ENCODE results near the gene CTBP2. TPM values are rescaled to one million over a fixed set of nuclear protein-coding genes. Genes with fewer than 3 reads are reported as not detected.

The CTBP2 gene
- total RNA-seq, 1 experiment from 2014 or later: 125 TPM

DNA sequence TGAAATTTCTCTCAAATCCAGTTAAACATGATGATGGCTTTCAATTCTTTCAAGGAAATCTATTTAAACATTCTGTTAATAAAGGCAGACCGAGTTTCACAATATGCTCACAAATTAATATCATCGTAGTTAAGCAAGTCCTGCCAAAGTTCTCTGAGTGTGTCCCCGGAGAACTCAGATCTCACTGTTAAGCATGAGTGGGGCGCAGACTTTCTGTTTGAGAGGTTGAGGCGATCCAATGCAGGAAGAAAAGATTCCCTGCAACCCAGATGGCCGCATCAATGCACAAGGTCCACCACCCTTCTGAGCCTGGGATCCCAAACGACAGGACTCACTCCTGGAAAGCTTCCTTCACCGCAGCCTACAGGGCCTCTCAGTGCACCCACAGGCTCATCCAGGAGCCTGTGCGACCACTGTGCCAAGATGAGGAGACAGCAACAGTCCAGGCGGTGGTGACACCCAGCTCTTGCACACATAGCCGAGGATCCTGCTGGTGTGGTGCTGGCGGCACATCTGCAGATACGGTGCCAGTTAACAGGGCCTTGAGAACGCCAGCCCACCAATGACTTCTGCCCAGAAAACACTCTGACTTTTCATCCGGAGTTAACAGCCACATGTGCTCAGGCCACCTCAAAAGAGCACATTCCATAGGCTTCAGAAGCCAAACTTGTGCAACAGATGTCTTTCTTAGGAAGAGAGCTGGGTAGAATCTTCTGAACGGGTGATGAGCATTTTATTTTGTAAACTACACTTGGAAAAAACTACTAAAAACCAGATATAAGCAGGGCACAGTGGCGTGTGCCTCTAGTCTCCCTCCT is 116.3 kb downstream of the CTBP2 start:
- no peak overlapping the region for H3K27ac ChIP-seq (ENCODE audit: low read length)
- peaks cover 25% of the 10 kb centered on the region for H3K4me1 ChIP-seq (ENCODE audit: control insufficient read depth, insufficient read depth, low read length)
- H3K27me3 ChIP-seq (ENCODE audit: control insufficient read depth, insufficient read depth, low read length): no peaks in the 10 kb centered on the region
- intact Hi-C loops (cut with micrococcal nuclease; ENCODE audit: unreplicated experiment) (loop anchor here (5.0 kb wide), 1 partner anchor 523 kb away; no protein-coding TSS in a partner anchor), in situ Hi-C loops (cut with HindIII; ENCODE audit: low pct_unique_long_range_greater_than_20kb, low sequenced_read_pairs) (no loop called here)
- H3K9me3 ChIP-seq (ENCODE audit: control insufficient read depth, insufficient read depth, low read depth, low read length): no peaks in the 10 kb centered on the region
- no peak for TF ChIP-seq CTCF (IDR thresholded peaks at IDR 0.05)
- TF ChIP-seq, protein P1, sequence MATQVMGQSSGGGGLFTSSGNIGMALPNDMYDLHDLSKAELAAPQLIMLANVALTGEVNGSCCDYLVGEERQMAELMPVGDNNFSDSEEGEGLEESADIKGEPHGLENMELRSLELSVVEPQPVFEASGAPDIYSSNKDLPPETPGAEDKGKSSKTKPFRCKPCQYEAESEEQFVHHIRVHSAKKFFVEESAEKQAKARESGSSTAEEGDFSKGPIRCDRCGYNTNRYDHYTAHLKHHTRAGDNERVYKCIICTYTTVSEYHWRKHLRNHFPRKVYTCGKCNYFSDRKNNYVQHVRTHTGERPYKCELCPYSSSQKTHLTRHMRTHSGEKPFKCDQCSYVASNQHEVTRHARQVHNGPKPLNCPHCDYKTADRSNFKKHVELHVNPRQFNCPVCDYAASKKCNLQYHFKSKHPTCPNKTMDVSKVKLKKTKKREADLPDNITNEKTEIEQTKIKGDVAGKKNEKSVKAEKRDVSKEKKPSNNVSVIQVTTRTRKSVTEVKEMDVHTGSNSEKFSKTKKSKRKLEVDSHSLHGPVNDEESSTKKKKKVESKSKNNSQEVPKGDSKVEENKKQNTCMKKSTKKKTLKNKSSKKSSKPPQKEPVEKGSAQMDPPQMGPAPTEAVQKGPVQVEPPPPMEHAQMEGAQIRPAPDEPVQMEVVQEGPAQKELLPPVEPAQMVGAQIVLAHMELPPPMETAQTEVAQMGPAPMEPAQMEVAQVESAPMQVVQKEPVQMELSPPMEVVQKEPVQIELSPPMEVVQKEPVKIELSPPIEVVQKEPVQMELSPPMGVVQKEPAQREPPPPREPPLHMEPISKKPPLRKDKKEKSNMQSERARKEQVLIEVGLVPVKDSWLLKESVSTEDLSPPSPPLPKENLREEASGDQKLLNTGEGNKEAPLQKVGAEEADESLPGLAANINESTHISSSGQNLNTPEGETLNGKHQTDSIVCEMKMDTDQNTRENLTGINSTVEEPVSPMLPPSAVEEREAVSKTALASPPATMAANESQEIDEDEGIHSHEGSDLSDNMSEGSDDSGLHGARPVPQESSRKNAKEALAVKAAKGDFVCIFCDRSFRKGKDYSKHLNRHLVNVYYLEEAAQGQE (IDR thresholded peaks at IDR 0.05; ENCODE audit: insufficient read depth in 1 of 2, low read depth in 2 of 2, low read length in 1 of 2): no peak
- TF ChIP-seq TCF7L2 (IDR thresholded peaks at IDR 0.05; ENCODE audit: low read depth, low read length): no peak
- no peak for TF ChIP-seq POLR2AphosphoS5 (IDR thresholded peaks at IDR 0.05; ENCODE audit: low read depth, low read length)
- no peak for TF ChIP-seq SIN3A (IDR thresholded peaks at IDR 0.05; ENCODE audit: borderline replicate concordance, insufficient read depth, low read depth, low read length)
- CTCF ChIA-PET: no interaction called here
- no peak overlapping the region for H3K4me3 ChIP-seq (ENCODE audit: low read depth in 2 of 2, low read length in 2 of 2)
- DNase-seq (ENCODE audit: low read depth, low spot score) (no peak), ATAC-seq (no peak; the same call in 1 of the 2 replicates)
- no TSS peak for BruUV-seq (replicated peaks)
- H3K36me3 ChIP-seq (ENCODE audit: control insufficient read depth, insufficient read depth, low read length): no peaks in the 10 kb centered on the region
- POLR2A ChIA-PET: no interaction called here

- intact Hi-C loops (cut with micrococcal nuclease; ENCODE audit: unreplicated experiment): loop anchor here (5.0 kb wide), 1 partner anchor 525 kb away; no protein-coding TSS in a partner anchor
- DNase-seq (ENCODE audit: low read depth, low spot score) (no peak), ATAC-seq (no peak)
- POLR2A ChIA-PET: no interaction called here
- in situ Hi-C loops (cut with HindIII; ENCODE audit: low pct_unique_long_range_greater_than_20kb, low sequenced_read_pairs): no loop called here
- H3K9me3 ChIP-seq (ENCODE audit: control insufficient read depth, insufficient read depth, low read depth, low read length): no peaks in the 10 kb centered on the region
- H3K27ac ChIP-seq (ENCODE audit: low read length): no peak overlapping the region
- no peak overlapping the region for H3K4me3 ChIP-seq (ENCODE audit: low read depth in 2 of 2, low read length in 2 of 2)
- CTCF ChIA-PET: no interaction called here
- BruUV-seq (replicated peaks): no TSS peak
- TF ChIP-seq POLR2AphosphoS5 (IDR thresholded peaks at IDR 0.05; ENCODE audit: low read depth, low read length) (no peak), SIN3A (IDR thresholded peaks at IDR 0.05; ENCODE audit: borderline replicate concordance, insufficient read depth, low read depth, low read length) (no peak), TCF7L2 (IDR thresholded peaks at IDR 0.05; ENCODE audit: low read depth, low read length) (no peak), CTCF (IDR thresholded peaks at IDR 0.05) (no peak)
- TF ChIP-seq, protein P1 (IDR thresholded peaks at IDR 0.05; ENCODE audit: insufficient read depth in 1 of 2, low read depth in 2 of 2, low read length in 1 of 2): no peak
- H3K36me3 ChIP-seq (ENCODE audit: control insufficient read depth, insufficient read depth, low read length): peaks cover 2% of the 10 kb centered on the region; the same call in 1 of the 2 replicates
- H3K4me1 ChIP-seq (ENCODE audit: control insufficient read depth, insufficient read depth, low read length): peaks cover 29% of the 10 kb centered on the region
- H3K27me3 ChIP-seq (ENCODE audit: control insufficient read depth, insufficient read depth, low read length): no peaks in the 10 kb centered on the region
Measured at GRCh38 chr10:125041856-125042506, 118.4 kb downstream of the CTBP2 start.

All from Panc1 (cell line).